ENCODE measurements around the gene MGAT5.

MGAT5 gene

DNA sequence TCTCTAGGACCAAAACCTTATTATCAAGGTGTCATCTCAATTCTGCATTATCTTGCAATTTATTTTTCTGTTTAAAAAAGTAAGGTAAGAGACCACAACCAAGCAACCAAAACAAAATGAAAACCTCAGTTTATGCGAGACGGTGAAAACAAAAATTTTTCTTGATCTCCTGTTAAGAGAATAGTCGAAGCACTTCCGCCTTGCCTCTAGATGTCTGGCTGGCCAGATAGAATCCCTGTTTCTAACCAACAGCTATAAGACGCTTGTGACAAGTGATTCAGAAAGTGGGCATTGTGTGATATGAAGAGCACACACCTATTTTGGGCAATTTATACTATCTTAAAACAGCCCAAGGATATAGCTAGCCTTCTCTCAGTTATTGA, 51.2 kb downstream of the MGAT5 start:
- no peak for DNase-seq (ENCODE audit: low spot score)

DNA sequence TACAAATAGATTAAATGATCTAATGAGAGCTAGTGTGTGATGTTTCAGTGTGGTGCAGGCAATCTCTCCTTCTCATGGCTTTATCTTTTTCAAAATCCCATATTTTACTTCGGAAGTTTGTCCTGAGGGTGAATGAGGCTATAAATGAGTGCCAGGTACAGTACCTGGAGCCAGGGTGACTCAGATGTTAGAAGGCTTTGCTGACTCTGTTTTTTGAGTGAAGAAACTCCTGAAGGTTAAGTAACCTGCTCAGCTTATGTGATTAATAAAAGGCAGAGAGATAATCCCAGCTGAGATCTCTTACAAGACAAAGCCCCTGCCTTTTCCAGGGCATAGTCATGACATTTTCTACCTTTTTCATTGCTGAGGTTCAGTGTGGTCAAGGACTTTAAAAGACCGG, 52.6 kb downstream of the MGAT5 start:
- DNase-seq (ENCODE audit: low spot score): no peak

DNA sequence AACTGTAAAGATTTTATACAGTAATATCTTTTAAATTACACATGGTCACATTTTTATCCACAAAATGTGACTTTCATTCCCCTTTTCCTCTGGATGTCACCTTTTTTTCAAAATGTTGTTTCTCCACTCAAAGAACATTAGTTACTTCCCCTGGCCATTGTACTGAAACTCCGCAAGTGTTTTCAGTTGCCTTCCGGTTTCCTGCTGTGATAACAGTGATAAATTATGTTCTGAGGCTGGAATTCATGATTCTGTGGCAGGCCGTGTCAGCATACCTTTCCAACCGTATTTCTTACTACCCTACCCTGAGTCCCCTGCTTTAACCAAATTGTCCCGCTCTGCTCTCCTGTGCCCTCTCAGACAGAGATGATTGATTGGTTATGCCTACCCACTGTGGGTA, 53.5 kb downstream of the MGAT5 start:
- no peak for DNase-seq (ENCODE audit: low spot score)

DNA sequence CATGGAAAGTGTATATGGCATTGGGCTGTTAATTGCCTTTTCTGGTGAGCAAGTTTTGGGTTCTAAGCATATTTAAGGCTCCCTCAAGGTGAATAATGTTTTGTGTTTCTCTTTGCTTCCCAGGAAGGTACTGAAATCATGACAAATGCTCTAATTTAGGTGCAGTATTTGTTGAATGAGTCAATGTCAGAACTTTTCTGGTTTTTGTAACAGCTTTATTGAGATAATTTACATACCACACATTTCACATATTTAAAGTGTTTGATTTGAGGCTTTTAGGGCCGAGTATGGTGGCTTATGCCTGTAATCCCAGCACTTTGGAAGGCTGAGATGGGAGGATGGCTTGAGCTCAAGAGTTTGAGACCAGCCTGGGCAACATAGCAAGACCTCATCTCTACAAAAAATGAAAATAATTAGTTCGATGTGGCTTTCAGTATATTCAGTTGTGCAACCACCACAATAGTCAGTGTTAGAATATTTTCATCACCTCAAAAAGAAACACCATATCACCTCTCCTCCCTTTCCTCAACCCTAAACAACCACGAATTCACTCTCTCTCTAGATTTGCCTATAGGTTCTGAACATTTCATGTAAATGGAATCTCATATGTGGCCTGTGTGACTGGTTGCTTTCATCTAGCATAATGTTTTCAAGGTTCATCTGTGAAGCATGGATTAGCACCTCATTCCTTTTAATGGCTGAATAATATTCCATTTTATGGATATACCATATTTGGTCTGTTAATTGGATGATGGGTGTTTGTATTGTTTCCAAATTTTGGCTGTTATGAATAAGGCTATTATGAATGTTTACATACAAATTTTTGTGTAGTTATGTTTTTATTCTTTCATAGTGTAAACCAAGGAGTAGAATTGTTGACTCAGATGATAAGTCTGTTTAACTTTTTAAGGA, 54.9 kb downstream of the MGAT5 start:
- no peak for DNase-seq (ENCODE audit: low spot score)

DNA sequence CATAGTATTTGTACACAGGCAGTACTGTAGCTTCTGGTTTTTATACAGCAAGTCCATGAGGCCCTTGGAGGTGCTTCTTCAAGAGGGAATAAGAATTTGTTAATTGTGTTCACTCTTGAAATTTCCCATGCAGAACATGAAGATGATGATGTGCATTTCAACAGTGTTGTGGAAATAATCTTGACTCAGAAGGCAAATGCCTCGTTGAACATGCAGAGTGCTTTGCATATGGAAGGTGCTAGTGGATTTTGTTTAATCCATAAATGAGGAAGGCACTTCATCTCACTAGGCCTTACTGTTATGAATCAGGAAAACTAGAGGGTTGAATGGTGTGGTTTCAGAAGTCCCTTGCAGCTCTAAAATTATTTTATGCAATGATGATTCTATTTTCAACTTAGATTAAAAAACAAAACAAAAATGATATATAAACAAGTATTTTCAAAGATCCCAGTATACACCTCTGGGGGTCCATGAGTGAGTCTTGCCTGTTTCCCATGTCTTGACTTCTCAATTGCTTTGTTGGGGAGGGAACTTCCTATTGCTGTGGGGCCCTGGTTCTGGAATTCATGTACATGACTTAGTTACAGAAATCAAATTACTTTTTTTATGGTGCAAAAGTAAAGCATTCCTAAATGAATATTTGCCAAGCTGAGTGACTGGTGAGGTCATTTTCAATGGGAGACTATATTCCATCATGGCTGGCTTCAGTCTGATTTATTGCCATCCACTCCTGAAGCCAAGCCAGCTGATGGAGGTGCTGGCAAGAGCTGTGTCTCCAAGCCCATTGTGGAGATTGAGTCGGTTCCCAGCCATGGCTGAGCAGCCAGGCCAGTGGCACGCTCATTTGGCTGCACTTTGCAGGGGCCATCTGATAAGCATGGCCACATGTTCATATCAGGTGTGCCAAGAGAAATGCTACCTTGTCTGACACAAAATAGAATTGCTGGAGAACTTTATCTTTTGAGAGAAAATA, 56.5 kb downstream of the MGAT5 start:
- no peak for DNase-seq (ENCODE audit: low spot score)

DNA sequence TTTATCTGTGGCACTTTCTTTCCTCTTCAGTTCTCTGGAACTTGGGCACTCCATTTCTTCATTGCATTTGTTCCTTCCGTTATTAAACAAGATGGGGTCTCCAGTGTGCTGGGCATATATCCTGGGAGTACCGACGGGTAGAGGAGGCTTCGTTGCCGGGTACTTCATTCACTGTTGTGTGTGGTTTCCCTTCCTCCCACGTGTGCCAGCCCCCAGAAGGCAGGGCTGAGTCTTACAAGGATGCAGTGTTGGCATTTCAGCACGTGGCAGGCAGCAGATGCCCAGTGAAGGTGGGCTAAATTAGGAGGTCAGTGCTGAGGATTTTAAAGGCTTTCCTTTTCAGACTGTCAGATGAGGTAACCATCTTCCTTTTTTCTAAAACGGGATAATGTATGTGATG, 58.6 kb downstream of the MGAT5 start:
- DNase-seq (ENCODE audit: low spot score): no peak

DNA sequence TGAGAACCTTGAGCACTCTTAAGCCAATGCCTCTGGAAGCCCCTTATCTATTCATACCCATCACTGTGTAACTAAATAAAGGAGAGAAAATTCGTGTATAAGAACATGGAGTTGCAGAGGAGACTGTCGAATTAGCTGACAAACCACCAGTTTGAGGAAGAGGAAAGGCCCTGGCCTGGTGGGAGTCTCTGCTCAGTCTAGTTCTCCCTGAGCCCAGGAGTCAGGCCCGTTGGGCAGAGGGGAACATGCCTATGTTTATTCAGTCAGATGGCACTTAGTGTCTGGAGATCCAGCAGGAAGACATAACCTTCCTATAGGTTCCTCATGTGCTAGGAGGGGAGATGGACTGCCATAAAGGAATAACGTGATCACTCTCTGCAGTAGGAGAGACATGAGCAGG, 60.3 kb downstream of the MGAT5 start:
- DNase-seq (ENCODE audit: low spot score): no peak

DNA sequence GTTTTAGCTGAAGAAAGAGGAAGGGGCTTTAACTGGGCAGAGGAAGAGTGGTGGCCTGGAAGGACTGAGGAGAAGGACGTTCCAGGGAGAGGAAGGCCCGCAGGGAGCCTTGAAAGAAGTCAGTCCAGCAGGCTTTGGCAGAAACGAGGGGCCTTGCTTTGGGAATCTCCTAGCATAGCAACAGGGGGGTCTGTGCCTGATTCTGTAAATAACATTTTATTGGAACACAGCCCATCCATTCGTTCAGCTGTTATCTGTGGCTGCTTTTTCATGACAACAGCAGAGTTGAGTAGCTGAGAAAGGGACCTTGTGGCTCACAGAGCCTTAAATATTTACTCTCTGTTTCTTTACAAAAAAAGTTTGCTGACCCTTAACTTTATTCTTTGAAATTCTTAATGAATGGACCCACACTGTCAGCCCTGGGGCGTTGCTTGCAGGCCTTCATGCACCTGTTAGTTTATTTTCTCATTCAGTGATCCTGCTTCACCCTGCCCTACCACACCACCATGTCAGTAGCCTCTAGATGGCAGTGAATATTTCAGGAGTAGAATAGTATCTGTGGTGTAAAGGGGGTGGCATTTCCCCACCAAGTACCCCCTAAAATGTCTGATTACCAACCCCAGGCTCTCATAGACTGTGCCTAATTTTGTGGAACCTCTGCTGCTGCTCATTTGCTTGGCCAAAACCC, 61.0 kb downstream of the MGAT5 start:
- no peak for DNase-seq (ENCODE audit: low spot score)

DNA sequence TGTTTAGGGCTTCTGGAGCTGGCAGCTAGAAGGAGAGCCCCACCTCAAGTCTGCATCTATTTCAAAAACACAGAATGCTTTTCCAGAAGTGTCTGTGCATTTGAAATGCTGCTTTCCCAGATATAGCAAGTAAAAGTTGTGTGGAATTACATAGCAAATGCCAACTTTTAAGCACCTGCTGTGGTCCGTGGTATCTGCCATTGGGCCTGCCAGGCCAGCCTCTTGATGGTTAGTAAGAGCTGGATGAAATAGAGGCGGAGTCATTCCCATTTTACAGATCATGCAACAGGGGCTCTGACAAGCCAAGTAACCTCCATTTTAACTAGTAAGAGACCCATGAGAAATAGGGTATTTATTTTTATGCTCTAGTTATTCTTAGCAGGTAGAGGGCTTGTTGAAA, 61.6 kb downstream of the MGAT5 start:
- DNase-seq (ENCODE audit: low spot score): no peak

DNA sequence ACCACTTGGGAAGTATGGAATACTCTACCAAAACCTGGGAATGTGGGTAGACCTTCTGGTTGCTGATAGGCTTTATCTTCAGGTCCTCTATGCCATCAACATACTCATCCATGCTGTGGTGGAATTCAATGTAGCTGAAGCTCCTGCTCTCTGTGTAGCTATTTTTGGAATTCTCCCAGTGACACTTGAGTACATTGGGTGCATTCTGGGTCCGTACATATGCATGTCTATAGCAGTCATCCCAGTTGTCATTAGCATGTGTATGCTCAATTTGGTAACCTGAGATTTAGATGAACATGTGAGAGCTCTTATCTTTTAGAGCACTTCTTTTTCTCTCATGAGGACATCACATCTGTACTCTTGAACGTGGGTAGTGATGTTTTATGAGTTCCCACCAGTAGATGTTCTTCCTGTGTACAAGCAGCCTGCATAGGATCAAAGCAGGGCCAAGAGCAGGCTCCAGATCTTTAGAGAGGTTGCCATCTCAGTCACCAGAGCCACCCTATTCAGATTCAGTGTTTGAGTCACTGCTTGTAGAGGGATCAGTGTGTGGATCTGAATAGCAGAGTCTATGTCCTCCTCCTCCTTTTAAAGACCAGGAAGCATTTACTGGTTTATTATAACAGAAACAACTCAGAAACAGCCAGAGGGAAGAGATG, 65.9 kb downstream of the MGAT5 start:
- no peak for DNase-seq (ENCODE audit: low spot score)

DNA sequence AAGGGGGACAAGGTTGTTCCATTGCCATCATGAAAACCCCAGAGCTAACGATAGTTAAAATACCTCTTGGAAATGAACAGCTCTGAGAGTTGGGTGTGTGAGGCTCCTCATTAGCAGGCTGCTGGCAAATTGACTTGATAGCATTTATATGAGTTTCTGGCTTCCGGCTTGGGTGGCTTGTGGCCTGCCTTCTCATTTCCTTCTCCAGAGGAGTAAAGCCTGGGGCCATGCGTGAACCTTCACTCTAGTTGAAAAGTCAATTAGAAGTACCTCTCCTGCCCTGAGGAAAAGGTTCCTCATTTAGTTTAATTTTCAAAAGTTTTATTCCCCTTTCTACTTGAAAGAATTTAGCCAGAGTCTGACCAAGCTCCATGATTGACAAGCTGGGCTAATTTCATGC, 67.1 kb downstream of the MGAT5 start:
- no peak for DNase-seq (ENCODE audit: low spot score)

DNA sequence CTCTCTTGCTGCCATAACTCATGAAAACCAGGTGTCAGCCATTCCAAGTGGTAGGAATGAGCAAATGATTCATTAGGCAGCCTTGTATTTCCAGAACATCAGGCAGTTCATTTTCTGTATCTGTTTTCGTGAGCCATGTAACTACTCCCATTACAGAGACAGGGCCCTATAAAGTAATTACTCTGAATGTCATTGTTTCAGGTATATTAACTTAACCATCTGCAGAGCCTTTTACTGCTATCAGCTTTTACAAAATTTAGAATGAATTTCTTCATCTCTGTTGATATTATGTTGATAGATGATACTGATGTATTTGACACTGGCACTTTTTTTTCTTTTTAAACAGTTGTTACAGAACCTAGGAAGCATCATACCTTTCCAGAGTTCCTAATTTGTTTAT, 69.9 kb downstream of the MGAT5 start:
- DNase-seq (ENCODE audit: low spot score): no peak

DNA sequence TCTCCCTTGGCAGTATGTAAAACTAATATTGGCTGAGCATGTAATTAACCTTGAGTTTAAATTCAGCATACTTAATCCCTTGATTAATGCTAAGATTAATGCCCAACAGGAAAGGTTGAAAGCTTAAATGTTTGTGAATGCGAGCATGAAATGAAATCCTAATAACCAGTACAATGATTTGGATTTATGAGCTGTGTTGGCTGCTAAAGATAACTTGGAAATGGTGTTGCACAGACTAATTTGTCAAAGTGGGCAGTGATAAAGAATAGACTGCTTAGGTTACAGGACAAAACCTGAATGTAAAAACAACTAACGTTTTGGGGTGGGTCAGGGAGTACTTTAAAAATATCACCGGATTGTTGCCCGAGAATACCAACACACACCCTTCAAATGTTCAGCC, 70.6 kb downstream of the MGAT5 start:
- no peak for DNase-seq (ENCODE audit: low spot score)

DNA sequence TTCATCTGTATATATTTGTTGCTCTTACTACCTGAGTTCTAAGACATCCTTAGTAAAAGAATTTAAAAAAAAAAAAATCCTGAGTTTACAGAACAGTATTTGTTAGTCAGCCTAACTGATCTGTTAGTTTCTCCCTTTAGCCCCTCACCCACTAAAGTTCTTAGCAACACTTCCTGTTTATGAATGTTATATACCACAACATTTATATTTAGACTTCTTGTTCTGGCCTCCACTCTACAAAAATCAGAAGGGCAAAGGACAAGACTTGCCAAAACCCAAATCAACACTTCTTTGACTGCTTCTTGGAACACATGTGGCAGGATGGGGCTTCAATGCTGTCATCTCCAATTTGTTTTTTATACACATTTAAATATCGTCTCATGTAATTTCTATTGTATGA, 71.1 kb downstream of the MGAT5 start:
- DNase-seq (ENCODE audit: low spot score): no peak

DNA sequence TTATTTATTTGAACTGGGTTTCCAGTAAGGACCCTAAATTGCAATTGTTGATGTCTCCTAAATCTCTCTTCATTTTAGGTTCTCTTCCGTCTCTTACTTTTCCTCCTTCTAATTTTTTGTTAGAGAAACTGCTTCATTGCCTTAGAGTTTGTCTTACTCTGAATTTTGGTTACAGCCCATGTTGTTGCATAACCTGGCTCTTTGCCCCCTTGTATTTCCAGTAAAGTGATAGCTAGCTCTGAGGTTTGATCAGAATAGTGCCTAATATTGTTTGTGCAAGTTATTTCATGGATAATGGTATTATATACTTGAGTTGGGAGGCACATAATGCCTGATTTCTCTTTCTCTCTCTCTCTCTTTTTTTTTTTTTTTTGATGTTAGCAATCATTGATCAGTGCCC, 71.8 kb downstream of the MGAT5 start:
- no peak for DNase-seq (ENCODE audit: low spot score)

DNA sequence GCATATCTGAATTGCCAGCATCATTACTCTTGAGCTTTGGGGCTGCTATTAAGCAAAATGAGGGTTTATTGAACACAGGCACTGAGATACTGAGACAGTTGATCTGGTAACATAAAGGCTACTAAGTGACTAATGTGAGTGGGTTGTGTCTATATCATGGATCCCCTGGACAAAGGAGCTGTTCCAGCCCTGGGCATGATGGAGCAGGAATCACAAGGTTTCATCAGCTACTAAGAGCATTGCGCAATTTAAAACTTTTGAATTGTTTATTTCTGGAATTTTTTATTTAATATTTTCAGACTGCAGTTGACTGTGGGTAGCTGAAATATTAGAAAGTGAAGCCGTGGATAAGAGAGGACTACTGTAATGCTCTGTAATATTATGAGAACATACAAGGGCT, 73.5 kb downstream of the MGAT5 start:
- DNase-seq (ENCODE audit: low spot score): no peak

DNA sequence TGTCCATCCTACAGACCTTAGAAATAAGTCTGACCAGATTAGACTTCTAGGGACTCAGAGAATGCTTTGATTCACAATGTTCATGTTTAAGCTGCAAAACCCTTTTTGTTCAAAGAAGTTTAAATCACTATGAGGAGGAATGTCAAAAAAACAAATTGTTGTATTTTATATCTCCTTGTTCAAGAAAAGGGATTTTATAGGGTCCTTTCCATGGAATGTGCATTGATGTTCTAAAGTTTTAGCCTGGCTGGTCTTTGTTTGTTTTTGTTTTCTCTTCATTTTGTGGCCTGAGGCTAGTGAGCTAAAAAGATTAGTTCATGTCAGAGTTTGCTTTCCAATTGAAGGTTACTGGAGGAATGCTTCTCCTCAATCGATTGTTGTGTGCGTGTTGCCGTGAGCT, 77.2 kb downstream of the MGAT5 start:
- no peak for DNase-seq (ENCODE audit: low spot score)

DNA sequence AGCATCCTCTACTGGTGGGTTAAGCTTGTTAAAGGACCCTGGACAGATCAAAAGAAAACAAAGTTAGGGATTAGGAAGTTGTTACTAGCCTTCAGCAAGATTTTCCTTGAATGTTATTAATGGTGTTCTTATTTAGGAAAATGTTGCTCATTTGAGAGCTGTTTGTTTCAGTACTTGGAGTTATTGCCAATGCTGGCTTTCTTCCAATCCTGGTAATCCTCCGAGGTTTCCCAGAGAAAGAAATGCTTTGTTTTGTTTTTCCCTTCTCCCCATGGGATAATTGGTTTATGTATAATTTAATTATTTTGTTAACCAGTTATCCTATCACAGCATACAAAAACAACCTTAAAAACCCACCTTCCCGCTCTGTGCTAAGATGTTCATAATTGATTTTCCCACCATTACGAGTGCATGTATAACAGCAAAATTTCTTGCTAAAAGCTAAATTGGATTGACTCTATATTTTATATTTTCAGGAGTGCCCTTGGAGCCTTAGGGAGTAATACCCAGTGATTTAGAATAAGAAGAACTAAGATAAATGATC, 79.8 kb downstream of the MGAT5 start:
- no peak for DNase-seq (ENCODE audit: low spot score)

DNA sequence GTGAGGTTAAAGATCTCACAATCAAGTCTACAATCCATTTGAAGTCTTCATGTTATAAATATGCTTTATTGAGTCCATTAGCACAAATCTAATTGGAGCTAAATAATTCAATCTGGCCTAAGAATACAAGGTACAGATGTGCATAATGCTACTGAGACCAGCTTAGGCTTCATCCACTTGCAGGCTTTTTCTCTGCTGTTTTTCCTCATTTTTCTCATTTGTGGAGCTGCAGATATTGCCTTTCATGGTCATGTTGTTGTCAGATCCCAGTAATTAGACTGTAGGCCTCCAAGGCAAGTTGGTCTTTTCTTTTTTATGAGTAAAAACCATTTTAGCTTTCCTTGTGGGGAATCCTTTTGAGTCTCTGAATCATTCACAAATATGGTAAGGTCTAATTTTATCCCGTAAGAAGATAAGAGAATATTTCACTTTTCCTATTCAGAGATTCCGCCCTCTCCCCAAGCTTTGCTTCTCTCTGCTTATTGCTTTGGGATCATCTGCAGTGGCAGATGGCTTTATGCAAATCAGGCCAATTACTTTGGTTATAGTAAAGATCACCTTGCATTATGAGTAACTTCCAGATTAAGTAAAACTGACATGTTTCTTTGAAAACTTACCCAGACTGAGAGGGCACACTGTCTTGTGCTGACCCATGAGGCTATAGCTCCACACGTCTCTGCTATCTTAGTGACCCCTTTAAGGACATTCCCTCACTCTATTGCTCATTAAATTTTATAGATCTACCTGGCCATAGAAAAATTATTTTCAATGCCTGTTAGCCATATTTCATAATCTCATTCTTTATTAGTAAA, 80.9 kb downstream of the MGAT5 start:
- no peak for DNase-seq (ENCODE audit: low spot score)

DNA sequence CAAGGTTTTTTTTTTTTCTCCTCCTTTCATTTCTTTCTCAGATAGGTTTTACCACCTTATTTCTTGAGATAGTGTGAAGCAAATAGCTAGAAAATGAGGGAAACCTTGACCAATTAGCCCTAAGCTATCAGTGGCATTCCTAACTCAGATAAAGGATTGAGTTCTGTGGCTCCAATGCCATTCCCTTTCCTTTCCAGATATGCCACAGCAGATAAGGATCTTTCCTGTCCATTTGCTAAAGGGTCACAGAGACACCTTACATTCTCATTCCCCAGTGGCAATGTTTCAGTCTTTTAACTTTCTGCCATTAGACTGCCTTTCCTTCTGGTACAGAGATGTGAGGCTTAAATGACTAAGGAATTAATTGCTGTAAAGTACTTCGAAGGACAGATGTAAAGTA, 81.7 kb downstream of the MGAT5 start:
- no peak for DNase-seq (ENCODE audit: low spot score)

DNA sequence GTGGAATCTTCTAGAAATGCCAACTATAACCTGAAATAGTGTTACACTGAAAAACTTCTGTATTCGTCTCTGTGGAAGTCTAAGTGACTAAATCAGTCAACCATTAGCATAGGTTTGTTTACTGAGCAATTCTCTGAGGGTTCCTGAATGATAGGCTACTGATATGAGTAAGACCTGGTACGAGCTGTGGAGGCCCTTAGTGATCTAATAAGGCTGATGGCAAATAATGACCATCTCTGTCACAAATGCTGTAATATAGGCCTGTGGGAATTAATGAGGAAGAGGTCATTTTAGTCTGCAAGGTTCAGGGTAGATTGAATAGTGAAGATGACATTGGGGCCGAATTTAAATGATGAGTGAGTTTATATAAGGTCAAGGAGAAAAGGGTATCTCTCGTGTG, 82.5 kb downstream of the MGAT5 start:
- no peak for DNase-seq (ENCODE audit: low spot score)

Data from hematopoietic multipotent progenitor cell treated with erythropoietin and hydrocortisone succinate and interleukin-3 and kit ligand, for 15 days (in vitro differentiated cells).